HG02981 (cell line): Measurements from ENCODE around the gene TAF10.
A peak's percentile ranks its signal among the peaks of the same experiment; 100 is the strongest.

Experiments used
- ATAC-seq: cut with Tn5 transposase; IDR thresholded peaks from one replicate; pipeline ENCODE4 v1.9.1; 2021; ENCODE audit warnings: mild to moderate bottlenecking, moderate library complexity; ENCODE audit not compliant: unreplicated experiment

Gene TAF10

DNA sequence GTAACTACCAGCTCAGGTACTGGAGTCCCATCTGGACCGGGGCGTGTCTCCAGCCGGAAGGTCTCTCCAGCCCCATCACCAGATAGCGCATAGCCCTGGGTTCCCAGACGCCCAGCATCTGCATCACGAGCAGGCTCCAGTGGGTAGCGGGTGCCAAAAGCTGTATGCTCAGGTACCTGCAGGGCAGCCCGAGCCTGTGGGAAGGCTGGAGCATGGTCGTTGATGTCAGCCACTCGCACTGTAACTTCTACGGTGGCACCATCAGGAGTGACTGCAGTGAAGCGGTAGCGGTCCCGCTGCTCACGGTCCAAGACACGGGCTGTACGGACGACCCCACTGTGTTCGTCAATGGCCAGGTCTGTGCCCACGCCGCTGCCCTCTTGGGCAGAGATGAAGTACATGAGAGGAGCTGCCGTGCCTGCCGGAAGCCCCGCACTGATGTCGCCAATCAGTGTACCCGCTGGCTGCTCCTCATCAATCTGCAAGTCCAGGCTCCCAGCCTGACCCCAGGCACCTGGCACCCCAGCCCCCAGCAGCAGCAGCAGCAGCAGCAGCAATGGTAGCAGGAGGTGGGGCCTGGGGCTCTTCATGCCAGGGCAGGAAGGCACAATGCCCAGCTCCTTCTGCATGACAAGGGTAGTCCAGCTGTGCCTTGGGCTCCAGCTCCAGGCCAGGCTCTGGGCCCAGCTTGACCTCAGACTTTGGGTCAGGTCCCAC lies 29.1 kb upstream of the TAF10 start:
- ATAC-seq: no peak

DNA sequence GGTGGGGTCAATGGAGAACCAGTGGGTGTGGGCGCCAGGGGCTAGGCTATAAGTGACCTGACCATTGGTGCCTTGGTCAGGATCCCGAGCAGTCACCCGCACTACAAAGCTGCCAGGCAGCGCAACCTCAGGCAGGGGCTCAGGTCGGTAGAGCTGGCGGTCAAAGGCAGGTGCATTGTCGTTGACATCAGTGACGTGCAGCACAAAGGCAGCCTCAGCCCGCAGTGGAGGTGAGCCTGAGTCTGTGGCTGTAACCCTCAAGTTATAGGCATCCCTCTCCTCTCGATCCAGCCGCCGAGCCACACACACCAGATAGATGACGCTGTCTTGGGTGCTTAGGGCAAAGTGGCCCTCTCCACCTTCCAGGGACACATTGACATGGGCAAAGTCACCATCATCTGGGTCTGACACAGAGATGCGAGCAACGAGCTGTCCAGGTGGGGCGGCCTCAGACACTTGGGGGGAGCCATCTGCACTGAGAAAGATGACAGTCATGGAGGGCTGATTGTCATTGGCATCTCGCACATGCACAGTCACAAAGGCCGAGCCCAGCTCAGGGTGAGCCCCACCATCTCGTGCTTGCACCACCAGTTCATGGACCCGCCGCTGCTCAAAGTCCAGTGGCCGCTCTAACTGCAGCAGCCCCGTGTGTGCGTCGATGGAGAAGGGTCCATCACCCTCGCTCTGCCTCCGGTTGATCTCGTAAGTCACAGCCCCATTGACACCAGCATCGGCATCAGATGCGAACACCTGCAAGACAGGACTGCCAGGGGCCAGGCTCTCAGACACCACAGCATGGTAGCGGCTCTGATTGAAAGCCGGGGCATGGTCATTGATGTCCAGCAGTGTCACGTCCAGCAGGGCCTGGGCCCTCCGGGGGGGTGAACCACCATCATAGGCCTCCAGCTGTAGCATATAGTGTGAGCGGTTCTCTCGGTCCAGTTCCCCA lies 28.3 kb upstream of the TAF10 start:
- ATAC-seq: no peak

DNA sequence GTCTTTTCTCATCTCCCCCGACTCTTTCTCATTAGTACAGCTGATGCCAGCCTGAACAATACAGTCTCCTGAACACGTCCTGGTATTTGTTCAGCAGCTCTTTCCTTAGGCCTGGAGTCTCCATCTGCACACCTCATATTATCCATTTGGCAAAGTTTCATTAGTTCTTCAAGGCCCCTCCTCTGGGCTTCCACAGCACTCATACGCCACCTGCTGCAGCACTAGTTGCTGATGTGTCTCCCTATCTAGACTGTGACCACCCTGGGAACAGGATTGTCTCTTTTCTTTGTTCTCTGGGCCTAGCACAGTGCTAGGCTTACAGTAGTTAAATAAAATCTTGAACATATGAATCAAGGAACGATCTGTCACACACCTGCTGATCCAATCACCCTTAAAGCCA lies 26.4 kb upstream of the TAF10 start:
- no peak for ATAC-seq

DNA sequence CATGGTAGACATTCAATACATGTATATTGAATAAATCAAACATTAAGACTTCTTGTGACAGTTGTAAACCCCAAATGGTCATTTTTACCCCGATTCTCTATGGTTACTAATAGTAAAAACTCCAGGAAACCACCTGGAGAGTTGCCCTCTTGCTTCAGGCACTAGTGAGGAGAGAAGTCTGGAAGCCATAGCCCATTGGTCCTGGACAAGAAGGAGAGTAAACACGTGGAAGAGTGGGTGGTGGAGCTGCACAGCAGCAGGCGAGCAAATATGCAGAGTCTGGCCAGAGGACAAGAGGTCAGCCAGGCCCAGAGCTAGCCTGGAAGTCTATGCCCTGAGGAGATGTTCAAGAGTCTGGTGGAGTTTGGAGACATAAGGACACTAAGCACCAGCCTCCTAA lies 25.9 kb upstream of the TAF10 start:
- no peak for ATAC-seq

DNA sequence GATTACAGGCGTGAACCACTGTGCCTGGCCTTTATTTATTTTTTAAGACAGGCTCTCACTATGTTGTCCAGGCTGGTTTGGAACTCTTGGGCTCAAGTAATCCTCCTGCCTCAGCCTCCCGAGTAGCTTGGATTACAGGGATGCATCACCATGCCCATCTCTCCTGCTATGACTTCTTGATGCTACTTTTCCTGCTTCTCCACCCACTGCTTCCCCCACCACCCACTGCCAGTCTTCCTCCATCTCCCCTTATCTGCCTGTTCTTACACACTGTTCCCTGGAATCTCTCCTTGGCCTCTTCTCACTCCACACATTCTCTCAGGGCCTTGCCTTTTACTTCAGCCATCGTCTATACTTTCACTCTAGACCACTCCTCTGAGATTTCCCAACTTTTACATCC lies 24.5 kb upstream of the TAF10 start:
- no peak for ATAC-seq

DNA sequence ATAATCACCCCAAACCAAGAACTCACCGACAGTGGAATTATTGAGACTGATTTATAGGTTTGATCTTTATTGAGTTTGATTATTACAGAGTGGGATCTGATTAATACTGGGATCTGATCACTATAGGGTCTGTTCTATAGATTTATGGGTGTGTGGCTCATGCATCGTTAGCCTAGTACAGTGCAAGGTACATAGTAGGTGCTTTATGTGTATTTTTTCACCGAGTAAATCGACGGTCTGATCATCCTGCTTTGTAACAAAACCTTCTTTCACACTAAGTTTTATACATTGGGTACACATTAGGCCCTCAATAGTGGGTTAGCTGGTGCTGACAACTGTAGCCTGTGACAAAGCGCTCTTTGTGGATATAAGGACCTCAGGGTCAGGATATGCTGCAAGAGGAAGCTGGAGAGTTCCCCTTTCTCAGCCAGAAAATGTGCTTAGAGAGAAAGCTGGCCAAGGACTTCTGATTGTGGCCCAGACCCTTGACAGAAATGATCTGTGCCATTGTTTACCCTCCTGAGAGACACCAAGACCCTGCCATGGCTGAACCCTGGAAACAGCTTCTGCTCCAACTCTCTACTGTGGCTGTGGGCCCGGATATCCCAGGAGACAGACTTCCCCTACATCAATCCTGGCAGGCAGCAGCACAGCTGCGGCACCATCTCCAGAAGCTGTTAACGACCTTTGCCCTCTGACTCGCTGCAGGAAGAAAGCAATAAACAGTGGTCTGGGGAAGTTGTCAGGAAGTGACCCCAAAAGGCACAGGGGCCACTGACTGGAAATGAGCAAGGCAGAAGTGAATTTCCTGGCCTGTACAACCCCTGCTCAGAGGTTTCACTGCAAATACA lies 23.3 kb upstream of the TAF10 start:
- no peak for ATAC-seq

DNA sequence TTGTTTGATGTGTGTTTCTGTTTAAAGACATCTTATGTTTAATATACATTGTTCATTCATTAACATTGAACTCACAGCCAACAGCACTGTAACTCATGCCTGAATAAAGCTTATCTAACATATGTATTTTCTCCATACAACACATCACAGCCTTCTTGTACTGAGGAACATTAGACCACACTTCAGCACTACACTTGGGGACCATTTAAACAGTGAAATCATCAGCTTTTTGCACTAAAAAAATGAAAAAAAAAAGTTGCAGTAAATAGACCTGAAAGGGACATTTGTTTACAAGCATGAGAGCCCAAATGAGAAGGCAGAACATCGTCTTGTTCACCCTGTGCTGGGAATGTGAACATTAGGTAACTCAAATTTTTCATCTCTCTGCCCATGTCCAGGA lies 22.5 kb upstream of the TAF10 start:
- ATAC-seq: no peak

DNA sequence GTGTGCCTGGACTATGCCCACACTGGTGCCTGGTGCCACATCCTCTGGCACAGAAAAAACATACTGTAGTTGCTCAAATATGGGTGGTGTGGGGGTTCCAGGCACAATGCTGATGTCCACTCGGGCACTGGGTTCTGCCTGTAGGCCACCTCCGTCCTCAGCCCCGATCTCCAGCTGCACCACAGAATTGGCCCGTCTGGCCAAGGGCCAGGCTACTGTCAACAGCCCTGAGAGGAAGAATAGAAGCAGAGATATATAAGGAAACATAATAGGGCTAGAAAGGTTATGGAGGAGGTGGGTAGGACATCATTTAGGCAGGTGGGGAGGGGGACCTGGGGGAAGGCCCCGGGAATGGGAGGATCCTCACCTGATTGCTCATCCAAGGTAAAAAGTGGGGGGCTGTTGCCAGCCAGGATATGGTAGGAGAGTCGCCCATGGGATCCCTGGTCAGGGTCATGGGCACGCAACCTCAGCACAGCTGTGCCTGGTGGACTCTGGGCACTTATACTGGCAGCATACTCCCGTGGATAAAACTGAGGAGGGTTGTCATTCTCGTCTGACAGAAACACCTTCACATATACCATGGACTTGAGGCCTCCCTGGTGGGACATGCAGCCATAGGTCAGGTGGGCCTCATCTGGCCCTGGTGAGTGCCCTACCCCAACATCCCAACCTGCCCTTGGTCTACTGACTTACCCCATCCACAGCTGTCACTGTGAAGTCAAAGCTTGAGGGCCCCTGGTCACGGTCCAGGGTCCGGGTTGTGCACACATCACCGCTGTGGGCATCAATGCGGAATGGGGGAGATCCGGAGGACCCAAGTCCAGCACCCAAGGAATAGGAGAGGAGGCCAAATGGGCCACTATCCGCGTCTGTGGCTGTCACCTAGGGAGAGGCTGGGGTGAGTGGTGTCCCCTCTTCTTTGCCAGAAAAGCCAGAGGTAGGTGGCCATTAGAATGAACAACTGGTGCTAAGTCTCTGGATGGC lies 21.7 kb upstream of the TAF10 start:
- no peak for ATAC-seq

DNA sequence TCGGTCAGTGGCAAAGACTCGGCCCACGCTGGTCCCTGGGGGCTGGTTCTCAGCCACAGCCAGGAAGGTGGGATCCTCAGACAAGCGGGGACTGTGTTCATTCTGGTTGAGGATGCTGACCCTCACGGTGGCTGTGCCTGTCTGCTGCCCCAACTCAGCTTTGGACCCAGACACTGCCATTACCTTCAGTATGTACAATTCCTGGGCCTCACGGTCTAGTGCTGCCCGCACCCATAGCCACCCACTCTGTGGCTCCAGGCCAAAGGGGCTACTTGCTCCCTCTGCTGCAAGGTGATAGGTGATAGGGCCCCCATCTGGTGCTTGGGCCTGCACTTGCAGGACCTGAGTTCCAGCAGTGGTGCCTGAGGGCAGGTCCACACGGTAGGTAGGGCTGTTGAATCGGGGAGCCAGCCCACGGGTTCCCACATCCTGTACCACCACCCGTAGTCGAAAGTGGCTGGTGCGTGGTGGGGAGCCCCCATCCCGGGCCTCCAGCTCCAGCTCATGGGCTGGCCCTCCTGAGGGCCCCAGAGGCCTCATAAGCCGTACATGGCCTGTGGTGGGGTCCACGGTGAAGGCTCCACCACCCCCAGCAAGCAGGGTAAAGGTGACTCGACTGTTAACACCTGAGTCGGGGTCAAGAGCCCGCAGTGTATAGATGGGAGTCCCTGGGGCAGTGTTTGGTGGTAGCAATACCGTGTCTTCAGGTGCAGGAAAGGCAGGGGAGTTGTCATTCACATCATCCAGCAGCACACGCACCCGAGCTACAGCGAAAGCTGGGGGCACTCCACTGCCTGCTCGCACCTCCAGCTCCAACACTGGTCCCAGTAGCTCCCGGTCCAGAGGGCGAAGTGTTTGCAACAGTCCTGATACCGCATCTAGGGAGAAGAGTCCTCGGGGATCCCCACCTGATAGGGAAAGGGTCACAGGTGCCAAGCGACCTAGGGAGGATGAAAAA lies 20.4 kb upstream of the TAF10 start:
- ATAC-seq: no peak

DNA sequence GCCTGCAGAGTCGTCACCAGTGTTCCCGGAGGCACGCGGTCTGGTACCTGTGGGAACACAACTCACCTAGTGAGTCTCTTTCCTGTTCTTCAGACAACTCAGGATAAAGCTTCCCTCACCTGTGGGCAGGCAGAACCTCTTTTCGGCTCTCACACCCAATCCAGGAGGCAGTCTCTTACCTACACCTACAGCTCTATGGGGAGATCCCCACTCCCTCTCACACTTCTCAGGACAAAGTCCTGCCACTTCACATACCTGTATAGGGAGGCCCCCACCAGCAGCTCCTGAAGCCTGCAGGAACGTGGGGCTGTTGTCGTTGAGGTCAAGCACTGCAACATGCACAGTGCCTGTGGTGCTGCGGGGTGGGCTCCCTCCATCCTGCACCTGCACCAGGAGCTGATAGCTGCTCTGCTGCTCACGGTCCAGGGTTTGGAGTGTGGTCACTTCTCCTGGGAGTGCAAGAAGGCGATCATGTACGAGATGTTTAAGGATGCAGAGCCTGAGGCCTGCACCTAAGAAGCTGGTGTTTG lies 19.4 kb upstream of the TAF10 start:
- ATAC-seq: no peak

DNA sequence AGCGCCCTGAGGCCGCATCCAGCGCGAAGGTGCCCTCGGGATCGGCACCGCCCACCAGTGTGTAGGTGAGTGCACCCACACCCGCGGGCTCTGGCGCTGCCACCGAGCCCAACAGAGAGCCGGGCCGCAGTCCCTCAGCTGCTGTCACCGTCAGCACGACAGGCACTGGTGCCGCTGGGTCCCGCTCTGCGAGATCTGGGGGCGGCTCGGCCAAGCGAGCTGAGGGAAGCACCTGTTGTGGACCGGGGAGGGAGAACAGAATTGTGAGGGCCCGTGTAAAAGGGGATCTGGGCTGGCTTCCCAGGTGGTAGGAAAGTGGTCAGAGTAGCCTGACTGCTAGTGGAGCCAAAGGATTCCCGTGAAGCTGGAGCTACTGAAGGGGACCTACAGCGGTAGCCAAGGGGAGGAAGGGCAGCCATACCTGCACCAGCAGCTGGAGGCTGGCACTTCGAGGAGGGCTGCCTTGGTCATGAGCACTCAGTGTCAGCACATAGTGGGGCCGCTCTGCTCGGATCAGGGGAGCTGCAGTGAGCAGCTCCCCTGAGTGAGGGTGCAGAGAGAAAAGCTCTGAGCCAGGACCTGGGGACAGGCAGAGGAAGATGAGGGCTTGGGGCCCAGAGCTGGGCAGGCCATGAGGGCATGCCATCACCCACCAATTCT lies 18.7 kb upstream of the TAF10 start:
- ATAC-seq: no peak

DNA sequence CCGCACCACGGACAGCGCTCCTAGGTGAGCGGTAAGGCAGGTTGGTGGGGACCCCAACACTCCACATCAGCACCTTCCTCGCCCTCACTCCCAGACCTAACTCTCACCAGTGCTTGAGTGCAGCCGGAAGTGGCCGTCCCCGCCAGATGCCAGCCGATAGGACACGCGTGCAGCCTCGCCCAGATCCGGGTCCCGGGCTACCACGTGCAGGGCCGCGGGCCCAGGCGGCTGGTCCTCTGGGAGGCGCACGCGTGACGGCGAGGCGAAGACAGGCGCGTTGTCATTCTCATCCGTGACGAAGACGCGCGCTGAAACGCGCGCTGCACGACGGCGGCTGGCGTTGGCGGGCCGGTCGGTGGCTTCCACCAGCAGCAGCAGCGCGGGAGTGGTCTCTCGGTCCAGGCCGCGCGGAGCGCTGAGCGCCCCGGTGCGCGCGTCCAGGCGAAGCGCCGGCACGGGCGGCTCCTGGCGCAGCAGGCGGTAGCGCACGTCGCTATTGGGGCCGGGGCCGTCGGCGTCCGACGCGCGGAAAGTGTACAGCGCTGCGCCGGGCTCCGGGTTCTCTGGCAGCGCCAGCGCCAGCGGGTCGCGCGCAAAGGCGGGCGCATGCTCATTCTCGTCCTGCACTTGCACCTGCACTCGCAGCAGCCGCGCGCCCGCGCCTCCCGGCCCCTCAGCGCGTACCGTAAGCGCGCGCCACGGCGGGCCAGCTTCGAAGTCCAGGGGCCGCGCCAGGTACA lies 18.0 kb upstream of the TAF10 start:
- ATAC-seq: no peak

DNA sequence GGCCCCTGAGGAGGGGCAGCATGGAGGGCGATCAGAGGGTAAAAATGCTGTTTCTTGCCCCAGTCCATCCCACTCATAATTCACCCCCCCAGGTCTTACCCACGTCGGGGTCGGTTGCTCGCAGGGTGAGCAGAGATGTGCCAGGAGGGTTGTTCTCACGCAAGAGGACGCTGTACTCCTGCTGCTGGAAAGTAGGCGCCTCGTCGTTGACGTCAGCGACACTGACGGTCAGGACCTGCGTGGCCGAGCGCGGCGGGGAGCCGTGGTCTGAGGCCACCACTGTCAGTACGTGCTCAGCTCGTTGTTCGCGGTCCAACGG lies 17.5 kb upstream of the TAF10 start:
- no peak for ATAC-seq

DNA sequence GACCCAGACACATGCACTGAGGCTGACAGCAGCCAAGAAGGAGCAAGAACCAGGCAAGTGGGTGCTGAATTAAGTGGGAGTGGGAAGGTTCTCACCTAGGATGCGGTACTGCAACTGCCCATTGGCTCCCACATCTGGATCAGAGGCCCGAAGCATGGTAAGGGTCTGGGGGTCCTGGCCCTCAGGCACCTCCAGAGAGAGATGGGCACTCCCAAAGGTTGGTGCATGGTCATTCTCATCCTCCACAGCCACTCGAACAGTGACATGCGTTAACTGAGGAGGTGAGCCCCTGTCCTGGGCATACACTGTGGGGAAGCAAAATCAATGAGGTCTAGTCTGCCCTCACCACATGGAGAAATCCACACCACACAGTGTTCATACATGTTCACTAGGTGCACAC lies 16.5 kb upstream of the TAF10 start:
- no peak for ATAC-seq

DNA sequence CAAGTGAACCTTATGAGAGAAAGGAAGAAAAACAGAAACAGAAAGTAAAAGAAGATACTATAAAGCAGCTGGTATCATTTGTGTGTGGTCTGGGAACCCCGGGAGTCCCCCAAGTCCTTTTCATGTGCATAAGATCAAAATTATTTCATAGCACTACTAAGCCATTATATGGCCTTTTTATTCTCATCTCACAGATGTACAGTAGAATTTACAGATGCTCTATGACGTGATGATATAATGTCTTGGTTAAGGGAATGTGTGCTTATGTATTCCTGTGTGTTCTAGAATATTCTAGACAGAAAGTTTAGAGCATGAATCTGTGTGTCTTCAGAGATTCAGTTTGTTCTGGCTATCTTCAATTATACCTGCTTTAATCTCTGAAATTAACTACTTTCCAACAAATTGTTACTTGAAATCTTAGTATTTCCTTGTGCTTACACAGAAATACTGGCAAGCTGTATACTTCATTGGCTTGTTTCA lies 15.8 kb upstream of the TAF10 start:
- peak; percentile 76 for ATAC-seq

DNA sequence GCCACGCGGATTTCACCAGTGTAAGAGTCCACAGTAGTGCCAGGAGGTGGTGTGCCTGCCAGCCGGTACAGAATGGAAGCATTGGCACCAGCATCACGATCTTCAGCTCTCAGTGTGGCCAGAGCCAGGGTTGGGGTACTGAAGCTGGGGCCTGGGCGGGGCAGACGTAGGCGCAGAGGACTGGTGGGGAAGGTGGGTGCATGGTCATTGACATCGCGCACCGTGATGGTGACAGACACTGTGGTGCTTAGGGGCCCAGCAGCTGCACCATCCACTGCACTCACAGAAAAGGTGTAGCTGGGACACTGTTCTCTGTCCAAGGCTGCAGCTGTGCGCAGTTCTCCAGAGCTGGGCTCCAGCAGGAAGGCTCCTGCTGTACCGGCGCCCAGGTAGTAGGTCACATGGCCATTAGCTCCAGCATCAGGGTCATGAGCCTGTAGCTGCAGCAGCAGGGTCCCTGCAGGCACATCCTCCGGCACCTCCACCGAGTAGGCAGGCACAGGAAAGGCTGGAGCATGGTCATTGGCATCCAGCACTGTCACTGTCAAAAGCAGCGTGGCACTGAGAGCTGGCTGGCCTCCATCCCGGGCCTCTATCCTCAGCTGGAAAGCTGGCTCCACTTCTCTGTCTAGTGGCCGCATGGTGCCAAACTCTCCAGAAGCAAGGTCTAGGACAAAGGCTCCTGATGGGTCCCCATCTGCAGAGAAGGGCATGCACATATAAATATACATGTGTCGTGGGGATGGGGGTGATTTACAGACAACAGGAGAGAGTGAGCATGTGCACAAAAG lies 15.2 kb upstream of the TAF10 start:
- ATAC-seq: no peak
